Testis (tissue), 2 donors: ENCODE measurements around the gene HELB.

Experiments
- POLR2A ChIP-seq: fragments of 450-650 bp; IDR thresholded peaks from one replicate; pipeline ENCODE4 v1.6.1; 2017; ENCODE audit warnings: antibody characterized with exemption, mild to moderate bottlenecking, moderate library complexity
- TF ChIP-seq, protein P1 (sequence below), 3 experiments: fragments of 450-650 bp in 2 of 3; fragments of 200-600 bp in 1 of 3; sonication (generic) in 1 of 3; IDR thresholded peaks; one replicate each; pipeline ENCODE4 v1.5.1; 2016 to 2019; ENCODE audit warnings: antibody characterized with exemption in 3 of 3, mild to moderate bottlenecking in 2 of 3, moderate library complexity in 1 of 3

- TF ChIP-seq, protein P1, sequence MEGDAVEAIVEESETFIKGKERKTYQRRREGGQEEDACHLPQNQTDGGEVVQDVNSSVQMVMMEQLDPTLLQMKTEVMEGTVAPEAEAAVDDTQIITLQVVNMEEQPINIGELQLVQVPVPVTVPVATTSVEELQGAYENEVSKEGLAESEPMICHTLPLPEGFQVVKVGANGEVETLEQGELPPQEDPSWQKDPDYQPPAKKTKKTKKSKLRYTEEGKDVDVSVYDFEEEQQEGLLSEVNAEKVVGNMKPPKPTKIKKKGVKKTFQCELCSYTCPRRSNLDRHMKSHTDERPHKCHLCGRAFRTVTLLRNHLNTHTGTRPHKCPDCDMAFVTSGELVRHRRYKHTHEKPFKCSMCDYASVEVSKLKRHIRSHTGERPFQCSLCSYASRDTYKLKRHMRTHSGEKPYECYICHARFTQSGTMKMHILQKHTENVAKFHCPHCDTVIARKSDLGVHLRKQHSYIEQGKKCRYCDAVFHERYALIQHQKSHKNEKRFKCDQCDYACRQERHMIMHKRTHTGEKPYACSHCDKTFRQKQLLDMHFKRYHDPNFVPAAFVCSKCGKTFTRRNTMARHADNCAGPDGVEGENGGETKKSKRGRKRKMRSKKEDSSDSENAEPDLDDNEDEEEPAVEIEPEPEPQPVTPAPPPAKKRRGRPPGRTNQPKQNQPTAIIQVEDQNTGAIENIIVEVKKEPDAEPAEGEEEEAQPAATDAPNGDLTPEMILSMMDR (IDR thresholded peaks at IDR 0.05): no peak
- TF ChIP-seq POLR2A: no peak
Observed at GRCh38 chr12:66296176-66296683, 6.1 kb upstream of the HELB start.
